GM21526 (cell line): ENCODE results near the gene CA4.

ENCODE experiments used
- ATAC-seq: cut with Tn5 transposase; IDR thresholded peaks from one replicate; pipeline ENCODE4 v1.9.1; 2021; ENCODE audit warnings: moderate library complexity; ENCODE audit not compliant: unreplicated experiment, low FRiP score

Gene CA4

GRCh38 chr17:60128171-60128859 is 21.5 kb upstream of the CA4 start:
- ATAC-seq: no peak

GRCh38 chr17:60129164-60129563 is 20.6 kb upstream of the CA4 start:
- ATAC-seq: no peak

- no peak for ATAC-seq
Measured at GRCh38 chr17:60130466-60130865, 19.3 kb upstream of the CA4 start.

GRCh38 chr17:60134396-60135150 is 15.2 kb upstream of the CA4 start:
- ATAC-seq: peak; percentile 13

GRCh38 chr17:60135151-60135950 is 14.4 kb upstream of the CA4 start:
- peak; percentile 63 for ATAC-seq

GRCh38 chr17:60135951-60136666 is 13.7 kb upstream of the CA4 start:
- ATAC-seq: no peak

GRCh38 chr17:60137731-60138130 is 12.0 kb upstream of the CA4 start:
- no peak for ATAC-seq

- no peak for ATAC-seq
Measured at GRCh38 chr17:60138769-60139437, 10.9 kb upstream of the CA4 start.

- no peak for ATAC-seq
Measured at GRCh38 chr17:60139438-60140285, 10.1 kb upstream of the CA4 start.

GRCh38 chr17:60141111-60142018 is 8.4 kb upstream of the CA4 start:
- ATAC-seq: no peak

- no peak for ATAC-seq
Measured at GRCh38 chr17:60142872-60143499, 6.8 kb upstream of the CA4 start.

- ATAC-seq: no peak
Measured at GRCh38 chr17:60145006-60145935, 4.5 kb upstream of the CA4 start.

- no peak for ATAC-seq
Measured at GRCh38 chr17:60146206-60146605, 3.6 kb upstream of the CA4 start.

GRCh38 chr17:60147553-60148223 is 2.1 kb upstream of the CA4 start:
- no peak for ATAC-seq

- no peak for ATAC-seq
Measured at GRCh38 chr17:60148373-60148772, 1.4 kb upstream of the CA4 start.

- ATAC-seq: no peak
Measured at GRCh38 chr17:60151355-60151754, 1.6 kb downstream of the CA4 start.
